ENCODE data around the gene TUBG2. TPM values are rescaled to one million over a fixed set of nuclear protein-coding genes. Genes with fewer than 3 reads are reported as not detected.

TUBG2 gene
- polyA plus RNA-seq, 1 donor from 2014 or later, result 24.9 TPM

DNA sequence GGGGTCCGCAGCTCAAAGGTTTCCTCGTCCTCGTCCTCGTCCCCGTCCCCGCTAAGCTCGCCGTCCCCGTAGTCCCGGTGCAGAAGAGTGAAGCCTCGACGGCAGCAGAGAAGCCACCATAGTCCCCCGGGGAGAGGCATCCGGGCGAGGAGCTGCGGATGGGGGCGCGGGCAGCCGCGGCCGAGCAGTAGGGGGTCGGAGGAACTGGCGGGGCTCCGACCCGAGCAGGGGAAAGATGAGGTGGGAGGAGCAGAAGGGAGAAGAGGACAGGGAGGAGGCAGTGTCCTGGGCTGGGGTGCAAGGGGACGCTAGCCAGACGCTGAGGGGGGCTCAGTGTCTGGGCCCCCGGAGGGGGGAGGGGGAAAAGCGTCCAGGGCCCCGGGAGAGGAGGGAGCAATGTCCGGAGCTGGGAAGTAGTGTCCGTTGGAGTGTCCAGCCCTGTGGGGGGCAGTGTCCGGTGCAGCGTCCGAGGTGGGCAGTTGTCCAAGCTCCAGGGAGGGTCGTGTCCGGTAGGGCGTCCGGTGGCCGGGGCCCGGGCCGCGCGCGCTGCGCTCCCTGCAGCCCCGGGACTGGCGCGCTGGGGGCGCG is 17.4 kb downstream of the TUBG2 start, which contains the start of gene PLEKHH3:
Gene PLEKHH3, minus strand, starts transcription at position 571 of the 588 bp plus-strand sequence. Its CDS starts 431 bp downstream, at position 140.
- peak within 1 kb of the TSS; percentile 86 for H3K9ac ChIP-seq (ENCODE audit: low read length)
- H3K36me3 ChIP-seq (ENCODE audit: insufficient read depth, low read length), result no peaks in the 10 kb centered on the region
- H3K4me3 ChIP-seq (ENCODE audit: low read length), result peak within 1 kb of the TSS; percentile 80
- peaks cover 8% of the 10 kb centered on the region for H3K79me2 ChIP-seq (replicated peaks; ENCODE audit: insufficient read depth, low read length)
- H3K4me2 ChIP-seq (ENCODE audit: low read length), result peak within 1 kb of the TSS; percentile 43
- H3F3A ChIP-seq (ENCODE audit: insufficient read depth, low read length, poor library complexity, severe bottlenecking), result no peaks in the 10 kb centered on the region
- peak within 1 kb of the TSS; percentile 75 for H2AFZ ChIP-seq (ENCODE audit: low read depth, low read length)
- no peak for TF ChIP-seq RAD21 (conservative IDR thresholded peaks at IDR 0.05)
- TF ChIP-seq, protein P1, sequence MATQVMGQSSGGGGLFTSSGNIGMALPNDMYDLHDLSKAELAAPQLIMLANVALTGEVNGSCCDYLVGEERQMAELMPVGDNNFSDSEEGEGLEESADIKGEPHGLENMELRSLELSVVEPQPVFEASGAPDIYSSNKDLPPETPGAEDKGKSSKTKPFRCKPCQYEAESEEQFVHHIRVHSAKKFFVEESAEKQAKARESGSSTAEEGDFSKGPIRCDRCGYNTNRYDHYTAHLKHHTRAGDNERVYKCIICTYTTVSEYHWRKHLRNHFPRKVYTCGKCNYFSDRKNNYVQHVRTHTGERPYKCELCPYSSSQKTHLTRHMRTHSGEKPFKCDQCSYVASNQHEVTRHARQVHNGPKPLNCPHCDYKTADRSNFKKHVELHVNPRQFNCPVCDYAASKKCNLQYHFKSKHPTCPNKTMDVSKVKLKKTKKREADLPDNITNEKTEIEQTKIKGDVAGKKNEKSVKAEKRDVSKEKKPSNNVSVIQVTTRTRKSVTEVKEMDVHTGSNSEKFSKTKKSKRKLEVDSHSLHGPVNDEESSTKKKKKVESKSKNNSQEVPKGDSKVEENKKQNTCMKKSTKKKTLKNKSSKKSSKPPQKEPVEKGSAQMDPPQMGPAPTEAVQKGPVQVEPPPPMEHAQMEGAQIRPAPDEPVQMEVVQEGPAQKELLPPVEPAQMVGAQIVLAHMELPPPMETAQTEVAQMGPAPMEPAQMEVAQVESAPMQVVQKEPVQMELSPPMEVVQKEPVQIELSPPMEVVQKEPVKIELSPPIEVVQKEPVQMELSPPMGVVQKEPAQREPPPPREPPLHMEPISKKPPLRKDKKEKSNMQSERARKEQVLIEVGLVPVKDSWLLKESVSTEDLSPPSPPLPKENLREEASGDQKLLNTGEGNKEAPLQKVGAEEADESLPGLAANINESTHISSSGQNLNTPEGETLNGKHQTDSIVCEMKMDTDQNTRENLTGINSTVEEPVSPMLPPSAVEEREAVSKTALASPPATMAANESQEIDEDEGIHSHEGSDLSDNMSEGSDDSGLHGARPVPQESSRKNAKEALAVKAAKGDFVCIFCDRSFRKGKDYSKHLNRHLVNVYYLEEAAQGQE (IDR thresholded peaks at IDR 0.05; ENCODE audit: borderline replicate concordance), result peak; percentile 45
- peak; percentile 23 for TF ChIP-seq MXI1 (conservative IDR thresholded peaks at IDR 0.05; ENCODE audit: poor library complexity, severe bottlenecking)
- TF ChIP-seq POLR2AphosphoS5 (IDR thresholded peaks at IDR 0.05), result peak; percentile 71
- H3K27me3 ChIP-seq (ENCODE audit: insufficient read depth, low read depth, low read length), result no peaks in the 10 kb centered on the region
- H4K20me1 ChIP-seq (ENCODE audit: insufficient read depth), result no peaks in the 10 kb centered on the region
- peak within 1 kb of the TSS; percentile 95 for H3K27ac ChIP-seq (ENCODE audit: low read length)
- H3K9me3 ChIP-seq (ENCODE audit: low read length), result no peaks in the 10 kb centered on the region
- H3K9me2 ChIP-seq (ENCODE audit: insufficient read depth, low read length), result no peaks in the 10 kb centered on the region

DNA sequence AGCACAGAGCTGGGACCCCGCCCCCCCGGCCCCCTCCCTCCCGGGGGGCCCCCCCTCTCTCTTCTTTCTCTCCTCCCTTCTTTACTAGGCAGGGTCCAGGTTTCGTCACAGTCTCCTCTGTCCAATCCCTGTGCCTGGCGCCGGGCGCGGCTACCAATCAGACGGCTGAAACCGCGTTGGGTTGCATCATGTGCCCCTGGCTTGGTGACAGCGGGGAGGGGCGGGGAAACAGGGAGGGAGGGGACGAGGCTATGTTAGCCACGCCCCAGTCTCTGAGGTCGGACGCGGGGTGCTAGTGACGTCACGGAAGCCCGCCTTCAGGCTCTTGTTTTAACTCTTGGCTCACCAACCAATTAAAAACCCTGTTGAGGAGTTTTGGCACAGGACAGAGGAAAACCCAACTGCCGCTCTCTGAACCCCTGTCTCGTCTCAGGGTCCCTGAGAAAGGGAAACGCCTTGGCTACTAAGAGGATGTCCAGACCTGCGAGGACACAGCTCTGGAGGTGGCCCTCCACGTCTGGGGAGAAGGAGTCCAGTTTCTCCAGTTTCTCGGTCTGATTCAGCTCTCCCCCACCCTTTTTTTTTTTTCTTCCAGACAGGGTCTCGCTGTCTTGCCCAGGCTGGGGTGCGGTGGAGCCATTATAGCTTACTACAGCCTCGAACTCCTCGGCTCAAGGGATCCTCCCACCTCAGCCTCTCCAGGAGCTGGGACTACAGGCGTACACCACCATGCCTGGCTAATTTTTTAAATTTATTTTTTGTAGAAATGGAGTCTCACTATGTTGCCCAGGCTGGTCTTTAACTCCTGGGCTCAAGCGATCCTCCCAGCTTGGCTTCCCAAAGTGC is 18.2 kb downstream of the TUBG2 start:
- peak overlapping the region; percentile 30 for H3K4me2 ChIP-seq (ENCODE audit: low read length)
- H3F3A ChIP-seq (ENCODE audit: insufficient read depth, low read length, poor library complexity, severe bottlenecking), result no peaks in the 10 kb centered on the region
- H3K27me3 ChIP-seq (ENCODE audit: insufficient read depth, low read depth, low read length), result no peaks in the 10 kb centered on the region
- peak overlapping the region; percentile 86 for H3K9ac ChIP-seq (ENCODE audit: low read length)
- no peaks in the 10 kb centered on the region for H4K20me1 ChIP-seq (ENCODE audit: insufficient read depth)
- no peaks in the 10 kb centered on the region for H3K36me3 ChIP-seq (ENCODE audit: insufficient read depth, low read length)
- TF ChIP-seq, protein P1 (IDR thresholded peaks at IDR 0.05; ENCODE audit: borderline replicate concordance), result no peak
- TF ChIP-seq RAD21 (conservative IDR thresholded peaks at IDR 0.05), result no peak
- peaks cover 8% of the 10 kb centered on the region for H3K79me2 ChIP-seq (replicated peaks; ENCODE audit: insufficient read depth, low read length)
- H3K4me3 ChIP-seq (ENCODE audit: low read length), result peak overlapping the region; percentile 80
- H3K9me2 ChIP-seq (ENCODE audit: insufficient read depth, low read length), result no peaks in the 10 kb centered on the region
- peak overlapping the region; percentile 95 for H3K27ac ChIP-seq (ENCODE audit: low read length)
- no peaks in the 10 kb centered on the region for H3K9me3 ChIP-seq (ENCODE audit: low read length)
- no peak overlapping the region for H2AFZ ChIP-seq (ENCODE audit: low read depth, low read length)

All from neural cell (in vitro differentiated cells).